Central memory CD4-positive, alpha-beta T cell (primary cell): Measurements from ENCODE around the gene UBE2E2.
A peak's percentile ranks its signal among the peaks of the same experiment; 100 is the strongest.

Source experiments
- DNase-seq: peaks from one replicate; pipeline ENCODE4 v3.0.0; 2022

The UBE2E2 gene

DNA sequence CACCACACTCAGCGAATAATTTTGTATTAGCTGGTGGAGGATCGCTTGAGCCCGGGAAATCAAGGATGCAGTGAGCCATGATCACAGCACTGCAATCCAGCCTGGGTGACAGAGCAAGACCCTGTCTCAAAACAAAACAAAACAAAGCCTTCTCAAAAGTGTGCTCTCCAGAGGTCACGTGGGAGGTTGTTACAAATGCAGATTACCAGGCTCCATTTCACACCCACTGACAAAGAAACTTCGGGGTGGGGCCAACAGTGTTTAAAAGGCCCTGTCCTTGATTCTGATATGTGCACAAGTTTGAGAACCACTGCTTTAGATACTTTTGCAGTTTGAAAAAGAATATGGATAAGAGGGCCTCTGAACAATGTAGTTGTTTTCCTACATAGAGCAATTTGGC lies 80.5 kb downstream of the UBE2E2 start:
- no peak for DNase-seq

DNA sequence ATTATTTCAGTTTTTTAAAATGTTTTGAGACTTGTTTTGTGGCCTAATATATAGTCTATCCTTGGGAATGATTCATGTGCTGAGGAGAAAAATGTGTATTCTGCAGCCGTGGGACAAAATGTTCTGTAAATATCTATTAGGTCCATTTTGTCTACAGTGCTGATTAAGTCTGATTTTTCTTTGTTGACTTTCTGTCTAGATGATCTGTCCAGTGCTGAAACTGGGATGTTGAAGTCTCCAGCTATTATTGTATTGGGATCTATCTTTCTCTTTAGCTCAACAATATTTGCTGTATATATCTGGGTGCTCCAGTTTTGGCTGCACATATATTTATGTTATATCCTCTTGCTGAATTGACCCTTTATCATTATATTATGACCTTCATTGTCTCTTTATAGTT lies 85.2 kb downstream of the UBE2E2 start:
- DNase-seq: no peak

DNA sequence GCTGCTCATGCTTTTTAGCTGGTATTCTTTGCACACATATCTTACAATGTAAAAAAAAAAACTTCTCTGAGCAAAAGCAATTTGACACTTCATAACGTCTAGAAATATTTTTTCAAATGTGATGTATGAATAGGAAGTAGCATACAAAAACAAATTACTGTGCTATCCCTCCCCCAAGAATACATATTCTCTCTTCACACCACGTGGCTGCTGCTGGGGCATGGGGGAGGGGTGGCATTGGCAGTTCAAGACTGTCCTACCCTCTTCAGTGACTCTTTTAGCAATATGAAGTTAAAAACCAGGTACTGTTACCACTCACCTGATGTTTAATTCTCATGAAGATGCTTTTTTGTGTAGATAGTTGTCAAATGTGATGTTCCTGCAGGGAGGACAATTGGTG lies 85.6 kb downstream of the UBE2E2 start:
- no peak for DNase-seq

DNA sequence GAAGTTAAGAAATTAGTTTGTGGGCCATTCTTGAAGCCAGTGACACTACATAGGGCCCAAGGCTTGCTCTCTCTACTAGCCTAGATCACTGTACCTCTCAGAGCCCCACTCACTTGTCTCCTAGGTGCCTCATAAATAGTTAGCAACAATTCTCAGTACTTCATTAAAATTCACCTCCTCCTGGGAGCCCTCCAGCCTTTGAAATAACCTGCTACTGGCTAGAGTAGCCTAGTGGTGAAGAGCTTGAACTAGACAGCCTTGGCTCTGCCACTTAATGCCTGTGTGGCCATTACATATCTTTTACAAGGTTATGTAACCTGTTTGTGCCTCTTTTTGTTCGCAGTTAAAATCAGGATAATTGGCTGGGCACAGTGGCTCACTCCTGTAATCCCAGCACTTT lies 89.3 kb downstream of the UBE2E2 start:
- no peak for DNase-seq

DNA sequence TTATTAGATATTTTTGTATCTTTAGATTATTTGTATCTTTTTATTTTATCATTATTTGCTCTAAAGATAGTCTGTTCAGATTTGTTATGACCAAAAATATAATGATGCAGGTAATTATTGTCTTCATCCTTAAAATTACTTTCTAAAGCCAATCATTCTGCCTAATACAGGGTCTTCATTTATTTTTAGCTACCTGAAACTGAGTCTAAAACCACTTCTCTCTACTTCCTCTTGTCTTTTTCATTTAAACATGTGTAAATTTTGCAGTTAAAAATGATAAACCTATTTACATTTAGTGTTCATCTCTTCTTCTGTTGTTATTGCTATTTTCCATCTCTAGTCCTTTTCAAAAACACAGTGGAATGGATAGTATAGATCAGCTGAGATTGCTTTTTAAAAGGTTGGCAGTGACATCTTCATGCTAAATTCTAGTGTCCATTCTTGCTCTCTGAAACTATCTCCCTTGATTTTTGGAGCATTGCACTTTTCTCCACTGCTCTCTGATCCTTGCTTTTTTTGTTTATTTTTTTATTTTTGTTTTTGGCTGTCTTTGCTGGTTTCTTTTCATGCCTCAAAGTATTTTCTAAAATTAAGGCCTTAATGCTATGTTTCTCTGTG lies 91.8 kb downstream of the UBE2E2 start:
- DNase-seq: no peak

DNA sequence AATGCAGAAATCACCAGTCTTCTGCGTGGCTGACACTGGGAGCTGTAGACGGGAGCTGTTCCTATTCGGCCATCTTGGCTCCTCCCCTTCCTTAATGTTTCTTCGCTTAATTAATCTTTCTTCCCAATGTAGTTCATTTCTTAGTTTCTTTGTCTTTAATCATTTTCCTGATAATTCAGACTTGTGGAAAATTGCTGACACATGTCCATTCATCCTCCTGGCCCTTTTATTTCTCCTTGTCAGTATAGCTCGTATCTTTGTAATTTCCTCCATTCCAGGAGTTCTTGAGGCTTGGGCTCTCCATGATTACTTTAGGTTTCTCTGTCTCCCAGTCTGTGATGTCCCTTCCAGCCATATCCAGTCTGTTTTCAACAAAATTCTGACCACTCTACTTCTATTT lies 98.7 kb downstream of the UBE2E2 start:
- DNase-seq: no peak

DNA sequence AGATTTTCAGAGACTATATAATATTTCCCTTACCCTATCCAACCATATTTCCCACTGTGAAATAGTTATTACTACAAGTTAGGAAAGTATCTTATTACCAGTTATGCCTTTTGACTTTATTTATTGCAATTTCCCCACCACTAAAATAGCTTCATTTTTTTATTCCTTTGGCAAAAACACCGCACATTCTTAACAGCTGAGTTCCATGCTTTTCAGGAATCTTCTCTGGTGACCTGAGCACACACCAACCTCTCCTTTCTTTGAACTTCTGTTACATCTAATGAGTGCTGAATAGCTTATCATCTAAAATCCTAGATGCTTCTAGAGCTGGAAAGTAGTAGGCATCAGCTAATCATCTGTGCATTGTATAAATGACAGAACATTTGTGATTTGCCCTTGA lies 99.1 kb downstream of the UBE2E2 start:
- no peak for DNase-seq

DNA sequence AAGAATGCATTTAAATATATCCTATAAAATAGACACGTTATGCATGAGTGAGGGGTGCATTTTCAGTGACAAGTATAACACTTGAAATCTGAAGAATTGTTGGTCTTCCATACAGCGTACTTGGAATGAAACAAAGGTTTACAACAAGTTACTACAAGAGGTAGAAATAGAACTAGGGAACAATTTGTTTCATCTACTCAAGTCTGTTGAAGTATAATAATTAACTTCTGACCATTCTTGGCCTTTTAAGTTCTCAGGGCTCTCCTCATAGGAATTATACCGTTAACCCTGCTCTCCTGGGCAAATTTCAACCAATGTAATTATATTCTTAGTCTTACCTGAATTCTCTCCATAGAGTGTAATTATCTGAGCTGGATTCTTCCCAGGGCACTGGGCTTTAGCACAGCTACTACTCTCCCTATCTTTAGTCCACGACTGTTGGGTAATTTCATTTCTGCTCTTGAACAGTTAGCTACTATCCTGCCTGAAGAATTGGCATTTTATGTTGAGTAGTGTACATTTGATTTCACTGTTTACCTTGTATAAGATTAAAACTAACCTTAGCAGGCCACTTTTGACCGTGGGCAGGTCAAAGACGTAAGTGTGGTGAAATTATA lies 100.6 kb downstream of the UBE2E2 start:
- DNase-seq: no peak

DNA sequence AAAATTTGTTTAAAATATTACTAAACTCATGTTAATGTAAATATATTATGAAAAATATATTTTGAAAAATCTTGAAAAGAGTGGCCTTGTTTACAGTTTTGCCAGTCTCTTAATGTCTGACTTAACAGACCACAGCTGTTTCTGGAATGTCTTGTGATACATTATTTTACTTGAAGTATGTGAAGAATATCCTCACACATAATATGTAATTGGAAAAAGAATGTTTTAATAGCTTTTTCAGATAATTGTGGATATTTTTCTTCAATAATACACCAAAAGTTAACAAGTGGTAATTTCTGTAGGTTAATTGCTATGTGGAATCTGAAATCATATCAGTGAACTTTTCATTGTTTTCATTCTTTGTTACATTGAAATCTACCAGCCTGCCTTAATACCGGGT lies 101.3 kb downstream of the UBE2E2 start:
- no peak for DNase-seq

DNA sequence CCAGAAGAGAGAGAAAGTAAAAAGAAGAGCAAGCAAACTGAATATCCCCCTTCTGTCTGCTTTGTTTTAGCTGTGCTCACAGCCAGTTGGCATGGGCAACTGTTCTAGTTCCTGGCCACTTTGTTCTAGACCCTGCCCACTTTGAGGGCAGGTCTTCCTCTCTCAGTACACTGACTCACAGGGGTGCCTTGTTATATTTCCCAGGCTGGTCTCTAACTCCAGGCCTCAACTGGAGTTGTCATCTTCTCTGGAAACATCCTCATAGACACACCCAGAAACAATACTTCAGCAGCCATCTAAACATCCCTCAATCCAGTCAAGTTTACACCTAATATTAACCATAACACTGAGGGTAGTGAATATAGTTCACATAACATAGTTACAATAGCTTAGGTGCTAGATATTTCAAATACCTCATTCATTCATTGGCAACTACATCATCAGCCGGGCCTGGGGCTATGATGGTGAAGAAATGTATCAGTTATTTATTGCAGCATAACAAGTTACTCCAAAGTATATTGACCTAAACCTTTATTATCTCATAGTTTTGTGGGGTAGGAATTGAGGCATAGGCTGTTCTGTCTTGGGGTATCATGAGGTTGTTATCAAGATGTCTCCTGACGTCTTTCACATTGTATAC lies 106.0 kb downstream of the UBE2E2 start:
- no peak for DNase-seq

DNA sequence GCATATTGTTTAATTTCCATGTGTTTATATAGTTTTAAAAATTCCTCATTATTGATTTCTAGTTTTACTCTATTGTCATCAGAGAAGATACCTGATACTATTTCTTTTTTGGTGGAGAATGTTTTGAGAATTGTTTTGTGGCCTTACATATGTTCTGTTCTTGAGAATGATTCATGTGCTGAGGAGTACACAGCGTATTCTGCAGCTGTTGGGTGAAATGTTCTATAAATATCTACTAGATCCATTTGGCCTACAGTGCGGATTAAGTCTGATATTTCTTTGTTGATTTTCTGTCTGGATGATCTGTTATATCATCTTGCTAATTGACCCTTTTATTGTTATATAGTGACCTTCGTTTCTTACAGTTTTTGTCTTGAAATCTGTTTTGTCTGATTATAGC lies 109.7 kb downstream of the UBE2E2 start:
- DNase-seq: no peak

DNA sequence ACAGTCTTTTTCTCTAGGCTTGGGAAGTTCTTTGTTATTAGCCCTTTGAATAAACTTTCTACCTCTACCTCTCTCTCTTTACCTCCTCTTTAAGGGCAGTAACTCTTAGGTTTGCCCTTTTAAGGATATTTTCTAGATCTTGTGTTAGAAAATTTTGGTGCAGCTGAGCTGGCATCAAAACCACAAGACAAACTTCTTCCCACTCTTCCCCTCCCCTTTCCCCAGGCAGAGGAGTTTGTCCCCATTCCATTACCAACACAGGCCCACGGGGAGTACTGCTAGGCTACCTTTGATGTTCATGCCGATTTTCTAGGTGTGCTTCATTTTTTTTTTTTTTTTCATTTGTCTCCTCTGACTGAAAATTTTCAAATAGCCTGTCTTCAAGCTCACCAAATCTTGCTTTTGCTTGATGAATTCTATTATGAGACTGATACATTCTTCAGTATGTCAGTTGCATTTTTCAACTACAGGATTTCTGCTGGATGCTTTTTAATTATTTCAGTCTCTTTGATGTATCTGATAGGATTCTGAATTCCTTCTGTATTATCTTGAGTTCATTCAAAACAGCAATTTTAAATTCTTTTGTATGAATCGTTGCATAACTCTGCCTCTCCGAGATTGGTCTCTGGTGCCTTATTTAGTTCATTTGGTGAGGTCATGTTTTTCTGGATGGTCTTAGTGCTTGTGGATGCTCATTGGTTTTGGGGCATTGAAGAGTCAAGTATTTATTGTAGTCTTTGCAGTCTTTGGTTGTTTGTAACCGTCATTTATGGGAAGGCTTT lies 112.0 kb downstream of the UBE2E2 start:
- no peak for DNase-seq

DNA sequence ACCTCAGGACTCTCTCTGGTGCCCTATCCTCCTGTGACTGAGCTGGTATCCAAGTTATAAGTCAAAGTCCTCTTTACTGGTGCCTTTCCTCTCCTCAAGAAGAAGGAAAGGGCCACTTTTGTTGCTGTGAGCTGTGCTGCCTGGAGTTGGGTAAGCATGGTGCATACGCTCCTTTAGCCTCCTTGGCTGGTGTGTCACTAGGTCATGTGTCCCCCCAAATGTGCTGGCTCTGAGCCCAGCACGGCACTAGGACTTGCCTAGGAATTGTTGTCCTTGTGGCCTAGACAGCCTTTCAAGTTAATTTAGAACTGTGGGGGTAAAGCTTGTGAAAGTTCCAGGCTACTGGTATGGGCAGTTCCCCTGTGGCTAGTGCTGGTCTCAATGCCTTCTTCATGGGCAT lies 113.8 kb downstream of the UBE2E2 start:
- DNase-seq: no peak

DNA sequence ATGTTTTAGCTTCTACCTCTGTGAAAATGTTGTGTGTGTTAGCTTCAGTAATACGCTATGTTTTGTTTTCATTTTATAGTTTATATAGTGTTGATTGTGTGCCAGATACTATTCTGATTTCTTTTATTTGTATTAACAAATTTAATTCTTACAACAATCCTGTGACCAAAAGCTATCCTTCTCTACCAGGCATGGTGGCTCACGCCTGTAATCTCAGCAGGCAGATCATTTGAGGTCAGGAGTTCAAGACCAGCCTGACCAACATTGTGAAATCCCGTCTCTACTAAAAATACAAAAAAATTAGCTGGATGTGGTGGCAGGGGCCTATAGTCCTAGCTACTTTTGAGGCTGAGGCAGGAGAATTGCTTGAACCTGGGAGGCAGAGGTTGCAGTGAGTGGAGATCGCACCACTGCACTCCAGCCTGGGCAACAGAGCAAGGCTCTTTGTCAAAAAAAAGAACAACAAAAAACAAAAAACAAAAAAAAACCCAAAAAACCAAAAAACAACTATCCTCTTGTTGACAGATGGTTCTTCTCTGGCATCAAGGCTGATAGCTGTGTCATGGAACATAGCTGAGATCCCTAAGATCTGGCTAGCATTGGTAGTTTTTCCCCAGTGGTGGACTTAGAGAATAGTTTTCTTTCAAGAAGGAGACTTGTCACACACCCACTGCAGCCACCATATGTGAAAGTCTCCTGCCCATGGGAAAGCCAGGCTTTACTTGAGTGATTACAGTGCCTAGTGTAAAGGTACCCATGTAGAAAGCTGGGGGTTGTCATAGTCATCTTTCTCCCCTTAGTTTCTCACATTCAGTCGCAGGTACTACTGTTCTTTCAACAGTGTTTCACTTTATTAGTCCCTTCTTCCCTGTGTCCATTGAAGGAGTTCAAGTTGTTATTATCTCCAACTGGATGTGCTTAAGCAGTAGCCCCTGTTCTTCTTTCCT lies 116.5 kb downstream of the UBE2E2 start:
- no peak for DNase-seq

DNA sequence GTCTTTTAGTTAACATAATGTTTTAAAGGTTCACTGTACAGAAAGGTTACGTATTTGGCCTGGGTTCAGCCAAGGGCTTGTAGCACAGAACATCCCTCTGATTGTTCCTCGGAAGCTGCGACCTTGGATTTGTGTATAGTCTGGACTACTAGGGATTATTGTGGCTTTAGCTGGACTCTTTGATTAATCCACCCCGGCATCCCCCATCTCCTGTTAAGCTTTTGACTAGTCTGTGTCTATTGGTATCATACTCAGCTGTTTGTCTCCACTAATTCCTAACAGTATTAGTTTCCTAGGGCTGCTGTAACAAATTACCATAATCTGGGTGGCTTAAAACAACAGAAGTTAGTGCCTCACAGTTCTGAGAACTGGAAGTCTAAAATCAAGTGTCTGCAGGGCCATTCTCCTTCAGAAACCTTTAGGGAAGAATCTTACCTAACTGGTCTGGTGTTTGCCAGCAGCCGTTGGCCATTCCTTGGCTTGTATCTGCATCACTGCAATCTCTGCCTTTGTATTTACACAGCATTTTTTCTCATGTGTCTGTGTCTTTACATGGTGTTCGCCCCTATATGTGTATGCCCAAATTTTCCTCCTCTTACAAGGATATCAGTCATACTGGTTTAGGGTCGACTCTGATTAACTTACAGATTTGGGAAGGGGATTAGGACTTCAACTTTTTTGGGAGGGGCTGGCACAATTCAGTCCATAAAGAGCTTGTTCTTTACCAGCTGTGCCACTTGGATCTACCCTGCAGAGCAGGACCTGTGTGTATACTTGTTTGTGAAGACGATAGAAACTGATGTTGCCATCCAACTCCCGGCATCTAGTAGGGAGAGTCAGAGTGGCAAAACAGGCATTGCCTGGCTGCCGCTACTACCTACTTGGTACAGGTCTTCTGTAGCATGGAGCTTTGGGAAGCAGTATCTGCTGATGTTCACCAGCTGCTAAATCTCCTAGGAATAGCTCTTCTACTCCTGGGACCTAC lies 117.8 kb downstream of the UBE2E2 start:
- DNase-seq: no peak

DNA sequence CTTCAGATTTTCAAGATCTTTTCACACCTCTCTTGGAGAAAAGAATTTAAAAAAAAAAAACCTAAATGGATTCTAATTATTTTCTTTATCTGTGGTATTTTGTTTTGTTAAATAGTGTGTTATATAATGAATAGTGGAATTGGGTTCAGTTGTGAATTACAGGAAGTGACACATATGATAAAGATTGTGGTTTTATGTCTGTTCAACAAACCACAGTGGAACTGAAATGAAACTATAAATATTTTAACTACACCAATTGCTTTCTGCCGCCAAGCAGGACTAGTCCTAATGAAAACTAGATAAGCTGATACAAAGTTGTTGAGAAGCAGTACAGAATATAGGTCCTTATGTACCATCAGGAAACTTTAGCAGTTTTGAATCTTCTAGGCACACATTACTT lies 121.6 kb downstream of the UBE2E2 start:
- DNase-seq: peak; percentile 3

DNA sequence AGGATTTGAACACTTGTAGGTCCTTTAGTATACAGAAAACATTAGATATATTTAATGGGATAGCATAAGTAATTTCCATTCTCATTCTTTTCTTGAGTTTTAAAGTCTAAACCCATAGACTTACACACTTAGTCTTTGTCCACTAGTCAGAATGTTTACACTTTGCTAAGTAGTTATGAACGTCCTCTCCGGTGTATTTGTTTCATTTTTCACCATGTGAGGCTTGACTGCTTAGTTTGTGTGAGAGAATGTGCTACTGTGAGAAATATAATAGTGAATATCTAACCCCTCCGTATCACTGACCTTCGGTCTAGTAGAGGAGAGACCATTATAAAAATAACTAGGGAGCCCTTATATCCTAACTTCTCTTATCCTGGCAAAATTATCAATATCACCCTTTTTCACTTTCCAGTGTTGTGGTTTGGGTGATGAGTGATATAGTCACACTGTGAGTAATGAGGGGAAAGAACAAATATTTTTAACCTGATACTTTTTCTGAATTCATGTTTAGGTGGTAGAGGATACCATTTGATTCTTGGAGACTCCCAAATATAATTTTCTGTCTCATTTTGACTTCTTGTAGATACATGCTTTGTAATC lies 122.4 kb downstream of the UBE2E2 start:
- DNase-seq: no peak

DNA sequence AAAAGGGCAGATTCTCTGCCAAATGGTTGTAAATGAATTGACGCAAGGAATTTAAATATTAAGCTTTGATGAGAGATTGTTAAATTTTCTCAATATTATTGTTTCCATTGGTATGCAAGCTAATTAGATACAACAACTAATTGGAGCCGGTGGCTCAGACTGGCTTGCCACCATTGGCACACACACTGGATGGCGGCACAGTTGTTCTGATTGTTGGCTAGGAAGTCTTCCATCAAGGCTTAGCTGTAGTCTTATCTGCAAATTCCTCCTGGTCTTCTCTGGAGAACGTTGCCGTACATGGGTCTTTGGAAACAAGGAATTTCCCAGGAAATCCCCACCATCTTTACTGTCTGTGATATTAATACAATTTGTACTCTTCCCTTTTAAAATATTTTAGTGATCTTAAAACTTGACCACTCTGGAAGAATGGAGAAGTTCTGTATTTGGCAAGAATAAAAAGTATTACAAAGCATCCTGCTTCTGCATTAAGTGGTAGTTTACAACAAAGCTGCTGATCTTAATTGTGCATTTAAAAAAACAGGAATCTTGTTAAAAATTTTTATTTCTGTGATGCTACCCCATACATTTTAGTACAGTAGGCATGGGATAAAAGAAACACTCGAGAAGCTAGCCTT lies 126.5 kb downstream of the UBE2E2 start:
- DNase-seq: no peak

DNA sequence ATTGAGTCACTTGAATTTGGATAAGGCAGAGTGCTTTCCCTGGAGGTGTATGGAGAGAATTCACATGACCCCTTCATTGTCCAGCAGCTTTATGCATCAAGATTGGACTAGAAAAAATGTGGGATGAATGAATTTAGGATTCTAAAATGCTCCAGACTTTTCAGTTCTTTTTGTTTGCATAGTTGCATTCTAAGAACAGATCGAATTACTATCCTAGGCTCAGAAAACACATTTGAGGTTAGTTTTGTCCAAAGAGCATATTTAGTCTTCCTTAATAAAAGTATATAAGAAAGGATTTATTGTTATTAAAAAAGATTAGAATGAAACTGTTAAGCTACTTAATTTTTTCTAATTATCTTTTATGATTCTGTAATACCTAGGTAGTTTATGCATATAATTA lies 127.4 kb downstream of the UBE2E2 start:
- DNase-seq: no peak

DNA sequence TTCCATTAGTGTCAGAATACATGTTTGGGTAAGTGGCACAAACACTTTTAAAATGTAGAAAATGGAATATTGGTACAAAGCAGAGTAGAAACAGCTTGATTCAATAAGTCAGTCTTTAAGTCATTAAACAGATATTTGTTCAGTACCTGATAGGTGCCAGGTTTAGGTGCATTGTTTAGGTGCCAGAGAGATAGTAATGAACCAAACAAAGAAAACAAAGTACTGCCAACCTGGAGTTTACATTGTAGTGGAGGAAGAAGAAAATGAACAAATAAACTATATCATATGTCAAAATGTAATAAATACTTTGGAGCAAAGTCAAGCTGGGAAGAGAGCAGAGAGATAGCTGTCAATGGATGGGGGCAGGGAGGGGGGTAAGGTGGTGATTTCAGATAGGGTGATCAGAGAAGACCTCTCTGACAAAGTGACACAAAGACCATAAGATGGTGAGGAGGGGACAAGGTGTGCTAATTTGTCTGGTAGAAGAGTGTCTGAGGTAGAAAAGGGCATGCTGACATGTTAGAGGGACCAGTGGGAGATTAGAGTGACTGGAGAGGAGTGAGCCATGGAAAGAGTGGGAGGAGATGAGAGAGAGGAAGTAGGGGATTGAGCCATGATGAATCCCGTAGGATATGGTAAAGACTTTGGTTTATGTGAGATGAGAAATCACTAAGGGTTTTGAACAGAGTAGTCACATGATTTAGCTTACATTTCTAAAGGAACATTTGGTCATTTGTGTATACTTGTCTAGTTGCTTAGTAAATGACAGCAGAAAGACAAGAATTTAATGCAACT lies 128.2 kb downstream of the UBE2E2 start:
- DNase-seq: no peak
